Mesenchymal stem cell (in vitro differentiated cells and primary cell): ENCODE results near the gene CYTL1.
A peak's percentile ranks its signal among the peaks of the same experiment; 100 is the strongest.

Experiments used
- DNase-seq: peaks from one replicate; pipeline ENCODE4 v3.0.0-alpha.2; 2013
- H2AFZ ChIP-seq: one replicate; pipeline ENCODE4 v1.6.1; 2013; ENCODE audit warnings: low read depth, mild to moderate bottlenecking, control low read depth, inconsistent platforms, low read length, moderate library complexity
- H2AK5ac ChIP-seq: 2 replicates; pipeline ENCODE4 v1.6.1; 2013; ENCODE audit warnings: low read length, moderate library complexity, mild to moderate bottlenecking, inconsistent platforms; ENCODE audit not compliant: severe bottlenecking
- H2BK120ac ChIP-seq: one replicate; pipeline ENCODE4 v1.6.1; 2013; ENCODE audit warnings: low read depth, mild to moderate bottlenecking, inconsistent platforms, low read length, moderate library complexity
- H2BK12ac ChIP-seq, 2 experiments: one replicate each; pipeline ENCODE4 v1.6.1; 2013; ENCODE audit warnings: inconsistent platforms in 2 of 2, low read length in 2 of 2, mild to moderate bottlenecking in 2 of 2, moderate library complexity in 2 of 2, control low read depth in 1 of 2
- H2BK15ac ChIP-seq: one replicate; pipeline ENCODE4 v1.6.1; 2013; ENCODE audit warnings: mild to moderate bottlenecking, low read depth, inconsistent platforms; ENCODE audit not compliant: poor library complexity, severe bottlenecking
- H2BK5ac ChIP-seq: 2 replicates; pipeline ENCODE4 v1.6.1; 2013; ENCODE audit warnings: low read depth, mild to moderate bottlenecking, low read length, control low read depth, inconsistent platforms; ENCODE audit not compliant: poor library complexity, severe bottlenecking
- H3K14ac ChIP-seq, 2 experiments: one replicate each; pipeline ENCODE4 v1.6.1; 2013; ENCODE audit warnings: inconsistent platforms in 2 of 2, low read length in 2 of 2, control low read depth in 1 of 2, mild to moderate bottlenecking in 1 of 2, moderate library complexity in 1 of 2
- H3K18ac ChIP-seq, 2 experiments: one replicate each; pipeline ENCODE4 v1.6.1; 2013; ENCODE audit warnings: inconsistent platforms in 2 of 2, low read length in 2 of 2, control low read depth in 1 of 2, low read depth in 1 of 2, mild to moderate bottlenecking in 1 of 2
- H3K23ac ChIP-seq, 2 experiments: one replicate each; pipeline ENCODE4 v1.6.1; 2013; ENCODE audit warnings: inconsistent platforms in 2 of 2, low read length in 2 of 2, mild to moderate bottlenecking in 2 of 2, moderate library complexity in 2 of 2, control low read depth in 1 of 2
- H3K27ac ChIP-seq: 2 replicates; pipeline ENCODE4 v1.5.1; 2013; ENCODE audit warnings: mild to moderate bottlenecking, moderate library complexity, low read length, control low read depth, inconsistent platforms; ENCODE audit not compliant: poor library complexity, severe bottlenecking
- H3K27me3 ChIP-seq, 2 experiments: 2 replicates each; pipeline versions ENCODE4 v1.6.1 to v1.7.0; 2013; ENCODE audit warnings: low read length in 2 of 2, mild to moderate bottlenecking in 2 of 2, moderate library complexity in 2 of 2, control low read depth in 1 of 2, inconsistent platforms in 1 of 2; ENCODE audit not compliant: control insufficient read depth in 1 of 2, insufficient read depth in 1 of 2
- H3K36me3 ChIP-seq, 2 experiments: 2 replicates each; pipeline versions ENCODE4 v1.6.1 to v1.7.0; 2013; ENCODE audit warnings: low read length in 2 of 2, control low read depth in 1 of 2, inconsistent platforms in 1 of 2, low read depth in 1 of 2, mild to moderate bottlenecking in 1 of 2; ENCODE audit not compliant: insufficient read depth in 2 of 2, control insufficient read depth in 1 of 2
- H3K4ac ChIP-seq, 2 experiments: one replicate each; pipeline ENCODE4 v1.6.1; 2013; ENCODE audit warnings: inconsistent platforms in 2 of 2, low read length in 2 of 2, mild to moderate bottlenecking in 2 of 2, moderate library complexity in 2 of 2, control low read depth in 1 of 2, low read depth in 1 of 2
- H3K4me1 ChIP-seq: 2 replicates; pipeline ENCODE4 v1.6.1; 2013; ENCODE audit warnings: low read depth, low read length, control low read depth; ENCODE audit not compliant: control insufficient read depth, insufficient read depth
- H3K4me2 ChIP-seq: 2 replicates; pipeline ENCODE4 v1.6.1; 2013; ENCODE audit warnings: low read length, mild to moderate bottlenecking, inconsistent platforms; ENCODE audit not compliant: poor library complexity, severe bottlenecking
- H3K4me3 ChIP-seq, 2 experiments: 2 replicates each; pipeline versions ENCODE4 v1.5.1 to v1.7.0; 2013; ENCODE audit warnings: low read length in 2 of 2, mild to moderate bottlenecking in 2 of 2, control low read depth in 1 of 2, low read depth in 1 of 2; ENCODE audit not compliant: insufficient read depth in 1 of 2
- H3K79me1 ChIP-seq: replicated peaks from 2 replicates; pipeline ENCODE4 v1.6.1; 2013; ENCODE audit warnings: mild to moderate bottlenecking, control low read depth, low read length, inconsistent platforms; ENCODE audit not compliant: poor library complexity, severe bottlenecking
- H3K9ac ChIP-seq: 2 replicates; pipeline ENCODE4 v1.7.0; 2013; ENCODE audit warnings: mild to moderate bottlenecking, low read length, moderate library complexity
- H3K9me3 ChIP-seq: 2 replicates; pipeline ENCODE4 v1.7.0; 2013; ENCODE audit warnings: mild to moderate bottlenecking, low read length; ENCODE audit not compliant: control insufficient read depth
- H4K8ac ChIP-seq: one replicate; pipeline ENCODE4 v1.6.1; 2013; ENCODE audit warnings: inconsistent platforms, mild to moderate bottlenecking, low read length, moderate library complexity
- H4K91ac ChIP-seq: one replicate; pipeline ENCODE4 v1.6.1; 2013; ENCODE audit warnings: mild to moderate bottlenecking, low read length, inconsistent platforms
- WGBS: methylation state at CpG from one replicate; pipeline ENCODE4 v1.1.7; 2013; ENCODE audit warnings: mixed read lengths; 5-methylcytosine and 5-hydroxymethylcytosine counted together

The CYTL1 gene

DNA sequence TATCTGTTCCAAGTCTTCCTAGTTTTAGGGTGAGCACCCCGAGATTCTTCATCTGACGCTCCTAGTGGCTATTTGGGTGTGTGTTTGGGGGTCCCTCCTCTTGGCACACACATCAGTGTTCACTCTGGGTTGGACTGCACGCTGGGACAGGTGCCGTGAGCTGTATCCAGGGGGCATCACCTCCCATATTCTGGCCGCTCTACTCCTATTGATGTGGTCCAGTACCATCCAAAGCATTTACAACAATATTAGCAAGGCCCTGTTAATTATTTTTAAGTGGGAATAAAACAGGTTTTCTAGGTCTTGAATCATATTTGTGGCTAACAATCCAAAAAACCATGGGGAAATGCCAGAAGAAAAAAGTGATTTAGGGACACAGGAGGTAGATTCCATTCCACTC, 26.4 kb downstream of the CYTL1 start:
- Histone ChIP-seq H3K4me1 (peaks cover 14% of the 10 kb centered on the region), H4K91ac (no peak overlapping the region), H3K79me1 (no peaks in the 10 kb centered on the region), H3K9ac (no peak overlapping the region), H2BK12ac (peak overlapping the region in 1 of 2 experiments; percentile 43), H2AFZ (no peak overlapping the region), H2AK5ac (no peak overlapping the region), H3K4ac (no peak overlapping the region), H4K8ac (no peak overlapping the region), H3K9me3 (no peaks in the 10 kb centered on the region), H3K27ac (no peak overlapping the region), H3K4me3 (no peak overlapping the region), H3K4me2 (no peak overlapping the region), H3K27me3 (peaks cover 0 to 12% of the 10 kb centered on the region in 2 experiments), H2BK15ac (no peak overlapping the region), H3K18ac (no peak overlapping the region), H3K23ac (no peak overlapping the region), H3K36me3 (no peaks in the 10 kb centered on the region), H2BK120ac (no peak overlapping the region), H3K14ac (no peak overlapping the region), H2BK5ac (no peak overlapping the region)
- 93% methylated on average over 2 of the region's 5 CpGs for WGBS
- DNase-seq: no peak

DNA sequence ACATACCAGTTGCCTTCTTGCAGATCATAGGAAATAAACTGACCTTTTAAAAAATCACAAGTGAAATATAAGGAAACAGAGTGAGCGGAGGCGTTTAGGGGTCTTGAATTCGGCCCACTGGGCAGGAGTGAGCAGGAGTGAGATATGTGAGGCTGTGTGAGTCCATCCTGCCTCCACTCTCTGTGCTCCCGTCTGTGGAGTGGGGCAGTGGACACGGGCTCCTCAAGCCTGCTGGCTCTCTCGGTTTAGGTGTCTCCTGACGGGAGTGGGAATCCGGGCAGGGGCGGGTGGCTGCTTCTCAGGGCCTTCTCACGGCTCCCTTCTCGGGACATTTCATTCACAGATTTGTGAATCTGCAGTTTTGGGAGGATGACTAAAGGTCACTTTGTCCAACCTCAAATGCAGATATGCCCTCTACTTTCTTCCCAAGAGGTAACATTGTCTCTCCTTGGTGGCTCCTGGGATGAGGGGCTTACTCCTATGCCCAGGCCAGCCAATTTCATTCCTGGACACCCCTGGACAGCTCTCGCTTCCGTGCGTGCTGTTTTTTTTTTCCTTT, 27.6 kb downstream of the CYTL1 start:
- no peaks in the 10 kb centered on the region for H3K36me3 ChIP-seq
- H2AK5ac ChIP-seq: no peak overlapping the region
- H2BK15ac ChIP-seq: peak overlapping the region; percentile 96
- peaks cover 0 to 12% of the 10 kb centered on the region in 2 experiments for H3K27me3 ChIP-seq
- peak overlapping the region in 1 of 2 experiments; percentile 54 for H3K4me3 ChIP-seq
- peak overlapping the region; percentile 85 for H4K91ac ChIP-seq
- H3K18ac ChIP-seq: peak overlapping the region; percentile 38 to 68
- no peak overlapping the region for H3K23ac ChIP-seq
- H3K4me1 ChIP-seq: peaks cover 14% of the 10 kb centered on the region
- no peaks in the 10 kb centered on the region for H3K9me3 ChIP-seq
- no peak overlapping the region for H3K4me2 ChIP-seq
- H3K79me1 ChIP-seq: no peaks in the 10 kb centered on the region
- peak overlapping the region; percentile 91 for H4K8ac ChIP-seq
- H2BK5ac ChIP-seq: no peak overlapping the region
- peak overlapping the region; percentile 85 for H3K9ac ChIP-seq
- 94% methylated on average over 14 of the region's 14 CpGs for whole genome bisulfite sequencing
- peak overlapping the region; percentile 23 to 65 for H2BK12ac ChIP-seq
- H3K27ac ChIP-seq: no peak overlapping the region
- H2AFZ ChIP-seq: no peak overlapping the region
- no peak for DNase-seq
- H3K4ac ChIP-seq: peak overlapping the region in 1 of 2 experiments; percentile 94
- H3K14ac ChIP-seq: no peak overlapping the region
- no peak overlapping the region for H2BK120ac ChIP-seq

DNA sequence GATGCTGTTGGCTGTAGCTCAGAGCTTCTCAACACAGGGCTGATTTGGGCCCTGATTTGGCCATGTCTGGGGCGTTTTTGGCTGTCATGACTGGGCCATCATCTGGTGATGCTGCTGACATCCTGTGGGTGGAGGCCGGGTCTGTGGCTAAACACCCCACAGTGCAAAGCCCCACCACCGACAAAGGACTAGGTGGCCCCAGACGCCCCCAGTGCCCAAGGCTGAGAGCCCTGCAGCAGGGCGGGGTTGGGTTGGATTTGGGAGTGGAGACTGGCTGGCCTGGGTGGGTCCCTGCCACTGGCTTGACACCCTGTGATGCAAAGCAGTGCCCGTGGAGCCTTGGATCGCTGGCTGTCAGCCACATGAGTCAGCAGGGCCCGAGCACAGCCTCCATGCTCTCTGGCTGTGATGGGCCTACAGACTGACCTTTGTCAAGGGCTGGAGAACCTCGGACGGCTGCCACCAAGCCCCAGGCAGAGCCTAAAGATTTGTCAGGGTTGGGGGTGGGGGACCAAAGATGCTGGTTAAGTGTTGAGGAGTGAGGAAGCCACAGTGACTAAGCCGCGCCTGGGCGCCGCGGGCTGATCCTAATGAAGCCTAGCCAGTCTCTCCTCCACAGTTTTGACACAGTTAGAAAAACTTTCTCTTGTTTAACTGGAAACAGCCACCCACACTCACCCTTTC, 28.3 kb downstream of the CYTL1 start:
- Histone ChIP-seq H3K27me3 (peaks cover 0 to 12% of the 10 kb centered on the region in 2 experiments), H4K91ac (peak overlapping the region; percentile 31), H3K4me2 (no peak overlapping the region), H2AFZ (no peak overlapping the region), H2BK120ac (no peak overlapping the region), H2BK5ac (no peak overlapping the region), H3K23ac (no peak overlapping the region), H3K27ac (no peak overlapping the region), H2AK5ac (no peak overlapping the region), H3K18ac (no peak overlapping the region), H3K36me3 (no peaks in the 10 kb centered on the region), H3K14ac (no peak overlapping the region), H2BK15ac (no peak overlapping the region), H3K9ac (peak overlapping the region; percentile 85), H2BK12ac (peak overlapping the region in 1 of 2 experiments; percentile 66), H4K8ac (peak overlapping the region; percentile 1), H3K4me3 (peak overlapping the region in 1 of 2 experiments; percentile 54), H3K4me1 (peaks cover 14% of the 10 kb centered on the region), H3K4ac (peak overlapping the region in 1 of 2 experiments; percentile 15), H3K9me3 (no peaks in the 10 kb centered on the region), H3K79me1 (no peaks in the 10 kb centered on the region)
- peak; percentile 91 for DNase-seq
- WGBS: 29% methylated on average over 15 of the region's 15 CpGs

DNA sequence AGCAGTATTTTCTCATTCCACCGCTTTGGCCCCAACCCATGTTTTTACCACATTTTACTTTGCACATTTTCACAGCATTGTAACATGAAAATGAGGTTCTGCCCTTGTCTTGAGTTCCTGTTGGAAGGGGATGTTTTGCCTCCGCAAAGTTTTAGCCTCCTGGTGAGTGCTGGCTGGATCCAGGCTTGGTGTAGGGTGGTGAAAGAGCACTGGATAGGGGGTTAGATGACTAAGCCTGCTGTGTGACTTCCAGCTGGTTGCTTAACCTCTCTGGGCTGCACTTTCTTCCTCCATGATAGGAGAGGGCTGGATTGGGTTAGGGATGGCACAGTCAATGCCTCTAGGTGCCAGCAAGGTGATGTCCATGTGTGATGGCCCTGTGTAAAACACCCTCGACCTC, 28.9 kb downstream of the CYTL1 start:
- no peak overlapping the region for H3K4me2 ChIP-seq
- H3K9ac ChIP-seq: peak overlapping the region; percentile 85
- no peak overlapping the region for H3K4ac ChIP-seq
- H4K91ac ChIP-seq: no peak overlapping the region
- no peak overlapping the region for H2AK5ac ChIP-seq
- peak overlapping the region in 1 of 2 experiments; percentile 73 for H2BK12ac ChIP-seq
- peaks cover 12% of the 10 kb centered on the region for H3K4me1 ChIP-seq
- peak overlapping the region; percentile 6 for H2BK15ac ChIP-seq
- H2BK120ac ChIP-seq: no peak overlapping the region
- H2AFZ ChIP-seq: no peak overlapping the region
- 94% methylated on average over 1 of the region's 3 CpGs for WGBS
- no peaks in the 10 kb centered on the region for H3K9me3 ChIP-seq
- H3K79me1 ChIP-seq: no peaks in the 10 kb centered on the region
- no peak overlapping the region for H4K8ac ChIP-seq
- no peak overlapping the region for H3K27ac ChIP-seq
- no peak for DNase-seq
- peak overlapping the region in 1 of 2 experiments; percentile 42 for H3K18ac ChIP-seq
- H3K14ac ChIP-seq: peak overlapping the region in 1 of 2 experiments; percentile 18
- peaks cover 0 to 12% of the 10 kb centered on the region in 2 experiments for H3K27me3 ChIP-seq
- no peak overlapping the region for H3K4me3 ChIP-seq
- no peak overlapping the region for H2BK5ac ChIP-seq
- H3K23ac ChIP-seq: no peak overlapping the region
- H3K36me3 ChIP-seq: no peaks in the 10 kb centered on the region
